ENCODE results near the gene THSD4. TPM values are rescaled to one million over a fixed set of nuclear protein-coding genes. Genes with fewer than 3 reads are reported as not detected.

The THSD4 gene
- total and polyA plus RNA-seq, 9 of the 15 experiments (the other 6 are each of a cell fraction or from before 2014, with no cell fraction given): 0.04 TPM; not detected in 5

DNA sequence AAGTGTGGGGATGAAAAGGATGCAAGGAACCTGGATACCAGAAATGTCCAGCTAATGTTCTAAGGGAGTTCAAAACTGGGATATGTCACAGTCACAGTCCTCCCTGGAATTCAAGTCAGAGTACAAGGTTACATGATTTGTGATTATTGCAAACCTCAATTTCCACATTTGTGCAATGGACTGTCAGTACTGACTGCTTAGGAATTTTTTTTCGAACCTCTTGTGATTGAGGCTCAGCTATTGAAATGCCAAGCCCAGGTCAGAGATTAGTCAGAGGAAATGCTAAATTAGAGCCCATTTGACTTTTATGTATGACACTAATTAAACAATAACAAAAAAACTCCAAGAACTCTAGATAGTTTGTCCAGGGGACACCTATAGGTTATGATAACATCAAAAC lies 210.2 kb downstream of the THSD4 start (continued):
- TF ChIP-seq ZBTB49 (CRISPR knock-in tag; IDR thresholded peaks at IDR 0.05; ENCODE audit: borderline replicate concordance): no peak

- H3K4me2 ChIP-seq (ENCODE audit: insufficient read depth, low read length): no peak overlapping the region
- H3K9me1 ChIP-seq (ENCODE audit: control insufficient read depth, insufficient read depth, low read length): no peaks in the 10 kb centered on the region
- H2AFZ ChIP-seq (ENCODE audit: low read depth, low read length): no peak overlapping the region
- no peaks in the 10 kb centered on the region for H3K4me1 ChIP-seq (replicated peaks in 1 of 2; ENCODE audit: control insufficient read depth in 2 of 2, insufficient read depth in 2 of 2, low read length in 2 of 2)
- H3K27ac ChIP-seq (ENCODE audit: extremely low read depth, low read depth, low read length): no peak overlapping the region
- no peak for DNase-seq (ENCODE audit: extremely low read depth in 1 of 4, low spot score in 3 of 4)
- intact Hi-C loops (cut with micrococcal nuclease): no loop called here
- WGBS (ENCODE audit: insufficient coverage, low coverage, missing lambda C conversion rate): 0% methylated on average over 3 of the region's 3 CpGs
- no peak overlapping the region for H3K9ac ChIP-seq (ENCODE audit: insufficient read depth in 1 of 2, low read depth in 2 of 2, low read length in 2 of 2)
- POLR2A ChIA-PET: no interaction called here
- no TSS peak for BruUV-seq (replicated peaks)
- H3K9me3 ChIP-seq (replicated peaks; ENCODE audit: control insufficient read depth, insufficient read depth, low read depth, low read length): no peaks in the 10 kb centered on the region
- H3K4me3 ChIP-seq: no peak overlapping the region
- H3K27me3 ChIP-seq (ENCODE audit: control insufficient read depth in 2 of 2, insufficient read depth in 2 of 2, low read length in 2 of 2): peaks cover 0 to 9% of the 10 kb centered on the region in 2 experiments; a peak in 1 of 5 replicates
- FAIRE-seq: no peak
- no peaks in the 10 kb centered on the region for H3K79me2 ChIP-seq (ENCODE audit: control insufficient read depth, insufficient read depth, low read length)
- no peak for ATAC-seq
- in situ Hi-C loops (cut with MboI): no loop called here
- no peaks in the 10 kb centered on the region for H3K36me3 ChIP-seq (ENCODE audit: control insufficient read depth, insufficient read depth, low read length)
- no peaks in the 10 kb centered on the region for H4K20me1 ChIP-seq (replicated peaks; ENCODE audit: control insufficient read depth, insufficient read depth, low read length)
- CTCF ChIA-PET (ENCODE audit: low intra/inter-chr PET ratio): no interaction called here
- no peak for TF ChIP-seq CC2D1A (IDR thresholded peaks at IDR 0.05)
- no peak for TF ChIP-seq LARP7 (IDR thresholded peaks at IDR 0.05)
- no peak for TF ChIP-seq ELF4 (CRISPR knock-in tag; IDR thresholded peaks at IDR 0.05)
- TF ChIP-seq, protein P1, sequence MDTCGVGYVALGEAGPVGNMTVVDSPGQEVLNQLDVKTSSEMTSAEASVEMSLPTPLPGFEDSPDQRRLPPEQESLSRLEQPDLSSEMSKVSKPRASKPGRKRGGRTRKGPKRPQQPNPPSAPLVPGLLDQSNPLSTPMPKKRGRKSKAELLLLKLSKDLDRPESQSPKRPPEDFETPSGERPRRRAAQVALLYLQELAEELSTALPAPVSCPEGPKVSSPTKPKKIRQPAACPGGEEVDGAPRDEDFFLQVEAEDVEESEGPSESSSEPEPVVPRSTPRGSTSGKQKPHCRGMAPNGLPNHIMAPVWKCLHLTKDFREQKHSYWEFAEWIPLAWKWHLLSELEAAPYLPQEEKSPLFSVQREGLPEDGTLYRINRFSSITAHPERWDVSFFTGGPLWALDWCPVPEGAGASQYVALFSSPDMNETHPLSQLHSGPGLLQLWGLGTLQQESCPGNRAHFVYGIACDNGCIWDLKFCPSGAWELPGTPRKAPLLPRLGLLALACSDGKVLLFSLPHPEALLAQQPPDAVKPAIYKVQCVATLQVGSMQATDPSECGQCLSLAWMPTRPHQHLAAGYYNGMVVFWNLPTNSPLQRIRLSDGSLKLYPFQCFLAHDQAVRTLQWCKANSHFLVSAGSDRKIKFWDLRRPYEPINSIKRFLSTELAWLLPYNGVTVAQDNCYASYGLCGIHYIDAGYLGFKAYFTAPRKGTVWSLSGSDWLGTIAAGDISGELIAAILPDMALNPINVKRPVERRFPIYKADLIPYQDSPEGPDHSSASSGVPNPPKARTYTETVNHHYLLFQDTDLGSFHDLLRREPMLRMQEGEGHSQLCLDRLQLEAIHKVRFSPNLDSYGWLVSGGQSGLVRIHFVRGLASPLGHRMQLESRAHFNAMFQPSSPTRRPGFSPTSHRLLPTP (IDR thresholded peaks at IDR 0.05; ENCODE audit: borderline replicate concordance, extremely low read depth, insufficient read length): no peak
- no peak for TF ChIP-seq ZNF354B (CRISPR knock-in tag; IDR thresholded peaks at IDR 0.05)
- TF ChIP-seq, protein P2, sequence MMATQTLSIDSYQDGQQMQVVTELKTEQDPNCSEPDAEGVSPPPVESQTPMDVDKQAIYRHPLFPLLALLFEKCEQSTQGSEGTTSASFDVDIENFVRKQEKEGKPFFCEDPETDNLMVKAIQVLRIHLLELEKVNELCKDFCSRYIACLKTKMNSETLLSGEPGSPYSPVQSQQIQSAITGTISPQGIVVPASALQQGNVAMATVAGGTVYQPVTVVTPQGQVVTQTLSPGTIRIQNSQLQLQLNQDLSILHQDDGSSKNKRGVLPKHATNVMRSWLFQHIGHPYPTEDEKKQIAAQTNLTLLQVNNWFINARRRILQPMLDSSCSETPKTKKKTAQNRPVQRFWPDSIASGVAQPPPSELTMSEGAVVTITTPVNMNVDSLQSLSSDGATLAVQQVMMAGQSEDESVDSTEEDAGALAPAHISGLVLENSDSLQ (IDR thresholded peaks at IDR 0.05): no peak
- no peak for TF ChIP-seq DMBX1 (CRISPR knock-in tag; IDR thresholded peaks at IDR 0.05; ENCODE audit: borderline replicate concordance)
- no peak for TF ChIP-seq THRB (CRISPR knock-in tag; conservative IDR thresholded peaks at IDR 0.05)
- TF ChIP-seq ZNF133 (CRISPR knock-in tag; IDR thresholded peaks at IDR 0.05): no peak
- no peak for TF ChIP-seq ZNF12 (CRISPR knock-in tag; IDR thresholded peaks at IDR 0.05)
- no peak for TF ChIP-seq ZNF431 (CRISPR knock-in tag; IDR thresholded peaks at IDR 0.05)
- TF ChIP-seq ZNF395 (CRISPR knock-in tag; IDR thresholded peaks at IDR 0.05): no peak
Measured at GRCh38 chr15:71328453-71328852, 213.2 kb downstream of the THSD4 start.
